ENCODE measurements around the gene ANO3. TPM values are rescaled to one million over a fixed set of nuclear protein-coding genes. Genes with fewer than 3 reads are reported as not detected.

Gene ANO3
- polyA plus RNA-seq, 3 donors = not detected

GRCh38 chr11:26474401-26474800, 142.5 kb downstream of the ANO3 start:
- no CpG with 5 or more reads among the region's 2 CpGs for WGBS (ENCODE audit: insufficient coverage)
- H3K4me1 Mint-ChIP-seq = no peaks in the 10 kb centered on the region
- Histone ChIP-seq H3K79me2 (ENCODE audit: insufficient read depth, low read length) (no peaks in the 10 kb centered on the region), H4K20me1 (ENCODE audit: insufficient read depth, low read length) (no peaks in the 10 kb centered on the region), H3K4me3 (replicated peaks in 1 of 3; ENCODE audit: low read depth in 2 of 3, low read length in 3 of 3) (no peak overlapping the region), H3K27ac (ENCODE audit: low read depth in 1 of 2, low read length in 2 of 2) (no peak overlapping the region), H3K4me2 (replicated peaks; ENCODE audit: extremely low read depth, low read length, poor library complexity, severe bottlenecking) (no peak overlapping the region), H3K9me3 (replicated peaks in 1 of 2; ENCODE audit: control insufficient read depth in 1 of 2, insufficient read depth in 1 of 2, low read length in 2 of 2) (no peaks in the 10 kb centered on the region), H3K36me3 (replicated peaks in 1 of 2; ENCODE audit: control insufficient read depth in 1 of 2, insufficient read depth in 2 of 2, low read length in 2 of 2) (no peaks in the 10 kb centered on the region), H3K9ac (ENCODE audit: insufficient read depth, low read length, poor library complexity, severe bottlenecking) (no peak overlapping the region), H3K27me3 (ENCODE audit: control insufficient read depth in 2 of 2, insufficient read depth in 2 of 2, low read length in 2 of 2) (no peaks in the 10 kb centered on the region), H2AFZ (ENCODE audit: insufficient read depth, low read depth, low read length, poor library complexity, severe bottlenecking) (no peak overlapping the region), H3K4me1 (ENCODE audit: control insufficient read depth in 1 of 2, insufficient read depth in 2 of 2, low read length in 2 of 2) (no peaks in the 10 kb centered on the region)
- no peak for DNase-seq
- peaks cover 0 to 3% (median 0%) of the 10 kb centered on the region in 7 donors for H3K9me3 Mint-ChIP-seq
- intact Hi-C loops (cut with micrococcal nuclease) = no loop called here
- TF ChIP-seq CTCF (IDR thresholded peaks at IDR 0.05) = no peak
- H3K36me3 Mint-ChIP-seq = no peaks in the 10 kb centered on the region
- no peak overlapping the region for H3K27ac Mint-ChIP-seq
- no peak overlapping the region for H3K4me3 Mint-ChIP-seq
- peaks cover 0 to 2% (median 0%) of the 10 kb centered on the region in 3 donors for H3K27me3 Mint-ChIP-seq (ENCODE audit: low read depth in 3 of 3)

- no peak overlapping the region for H3K27ac Mint-ChIP-seq
- Histone ChIP-seq H3K9me3 (replicated peaks in 1 of 2; ENCODE audit: control insufficient read depth in 1 of 2, insufficient read depth in 1 of 2, low read length in 2 of 2) (no peaks in the 10 kb centered on the region), H2AFZ (ENCODE audit: insufficient read depth, low read depth, low read length, poor library complexity, severe bottlenecking) (no peak overlapping the region), H3K27ac (ENCODE audit: low read depth in 1 of 2, low read length in 2 of 2) (no peak overlapping the region), H3K9ac (ENCODE audit: insufficient read depth, low read length, poor library complexity, severe bottlenecking) (no peak overlapping the region), H3K4me2 (replicated peaks; ENCODE audit: extremely low read depth, low read length, poor library complexity, severe bottlenecking) (no peak overlapping the region), H3K27me3 (ENCODE audit: control insufficient read depth in 2 of 2, insufficient read depth in 2 of 2, low read length in 2 of 2) (no peaks in the 10 kb centered on the region), H3K79me2 (ENCODE audit: insufficient read depth, low read length) (no peaks in the 10 kb centered on the region), H4K20me1 (ENCODE audit: insufficient read depth, low read length) (no peaks in the 10 kb centered on the region), H3K4me1 (ENCODE audit: control insufficient read depth in 1 of 2, insufficient read depth in 2 of 2, low read length in 2 of 2) (no peaks in the 10 kb centered on the region), H3K36me3 (replicated peaks in 1 of 2; ENCODE audit: control insufficient read depth in 1 of 2, insufficient read depth in 2 of 2, low read length in 2 of 2) (no peaks in the 10 kb centered on the region), H3K4me3 (replicated peaks in 1 of 3; ENCODE audit: low read depth in 2 of 3, low read length in 3 of 3) (no peak overlapping the region)
- H3K9me3 Mint-ChIP-seq = peaks cover 0 to 3% (median 0%) of the 10 kb centered on the region in 7 donors
- H3K4me3 Mint-ChIP-seq = no peak overlapping the region
- H3K36me3 Mint-ChIP-seq = no peaks in the 10 kb centered on the region
- intact Hi-C loops (cut with micrococcal nuclease) = no loop called here
- H3K27me3 Mint-ChIP-seq (ENCODE audit: low read depth in 3 of 3) = no peaks in the 10 kb centered on the region
- no CpG with 5 or more reads among the region's 2 CpGs for WGBS (ENCODE audit: insufficient coverage)
- no peak for TF ChIP-seq CTCF (IDR thresholded peaks at IDR 0.05)
- DNase-seq = no peak
- H3K4me1 Mint-ChIP-seq = no peaks in the 10 kb centered on the region
Observed at GRCh38 chr11:26477396-26477795, 145.5 kb downstream of the ANO3 start.
